Measurements from ENCODE around the gene FCER2. TPM values are rescaled to one million over a fixed set of nuclear protein-coding genes. Genes with fewer than 3 reads are reported as not detected.

The FCER2 gene
- total RNA-seq, 1 donor from 2014 or later, result not detected

DNA sequence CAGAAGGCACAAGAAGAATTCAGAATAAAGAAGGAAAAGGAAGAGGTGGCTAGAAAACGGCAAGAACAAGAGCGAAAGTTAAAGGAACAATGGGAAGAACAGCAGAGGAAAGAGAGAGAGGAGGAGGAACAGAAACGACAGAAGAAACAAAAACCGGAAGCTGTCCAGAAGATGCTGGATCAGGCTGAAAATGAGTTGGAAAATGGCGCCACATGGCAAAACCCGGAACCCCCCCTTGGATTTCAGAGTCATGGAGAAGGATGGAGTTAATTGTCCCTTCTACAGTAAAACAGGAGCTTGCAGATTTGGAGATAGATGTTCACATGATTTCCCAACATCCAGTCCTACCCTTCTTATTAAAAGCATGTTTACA, 38.7 kb upstream of the FCER2 start:
- H3K27ac Mint-ChIP-seq, result no peak overlapping the region
- TF ChIP-seq, protein P1, sequence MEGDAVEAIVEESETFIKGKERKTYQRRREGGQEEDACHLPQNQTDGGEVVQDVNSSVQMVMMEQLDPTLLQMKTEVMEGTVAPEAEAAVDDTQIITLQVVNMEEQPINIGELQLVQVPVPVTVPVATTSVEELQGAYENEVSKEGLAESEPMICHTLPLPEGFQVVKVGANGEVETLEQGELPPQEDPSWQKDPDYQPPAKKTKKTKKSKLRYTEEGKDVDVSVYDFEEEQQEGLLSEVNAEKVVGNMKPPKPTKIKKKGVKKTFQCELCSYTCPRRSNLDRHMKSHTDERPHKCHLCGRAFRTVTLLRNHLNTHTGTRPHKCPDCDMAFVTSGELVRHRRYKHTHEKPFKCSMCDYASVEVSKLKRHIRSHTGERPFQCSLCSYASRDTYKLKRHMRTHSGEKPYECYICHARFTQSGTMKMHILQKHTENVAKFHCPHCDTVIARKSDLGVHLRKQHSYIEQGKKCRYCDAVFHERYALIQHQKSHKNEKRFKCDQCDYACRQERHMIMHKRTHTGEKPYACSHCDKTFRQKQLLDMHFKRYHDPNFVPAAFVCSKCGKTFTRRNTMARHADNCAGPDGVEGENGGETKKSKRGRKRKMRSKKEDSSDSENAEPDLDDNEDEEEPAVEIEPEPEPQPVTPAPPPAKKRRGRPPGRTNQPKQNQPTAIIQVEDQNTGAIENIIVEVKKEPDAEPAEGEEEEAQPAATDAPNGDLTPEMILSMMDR (IDR thresholded peaks at IDR 0.05; ENCODE audit: unreplicated experiment), result no peak
- no peak for DNase-seq (ENCODE audit: low spot score in 2 of 2, unreplicated experiment in 2 of 2)
- H3K9me3 Mint-ChIP-seq, result no peaks in the 10 kb centered on the region
- no peaks in the 10 kb centered on the region for H3K36me3 Mint-ChIP-seq
- H3K4me1 Mint-ChIP-seq, result no peaks in the 10 kb centered on the region
- no peak overlapping the region for H3K4me3 Mint-ChIP-seq
- H3K27me3 Mint-ChIP-seq (ENCODE audit: low read depth), result peaks cover 83% of the 10 kb centered on the region

DNA sequence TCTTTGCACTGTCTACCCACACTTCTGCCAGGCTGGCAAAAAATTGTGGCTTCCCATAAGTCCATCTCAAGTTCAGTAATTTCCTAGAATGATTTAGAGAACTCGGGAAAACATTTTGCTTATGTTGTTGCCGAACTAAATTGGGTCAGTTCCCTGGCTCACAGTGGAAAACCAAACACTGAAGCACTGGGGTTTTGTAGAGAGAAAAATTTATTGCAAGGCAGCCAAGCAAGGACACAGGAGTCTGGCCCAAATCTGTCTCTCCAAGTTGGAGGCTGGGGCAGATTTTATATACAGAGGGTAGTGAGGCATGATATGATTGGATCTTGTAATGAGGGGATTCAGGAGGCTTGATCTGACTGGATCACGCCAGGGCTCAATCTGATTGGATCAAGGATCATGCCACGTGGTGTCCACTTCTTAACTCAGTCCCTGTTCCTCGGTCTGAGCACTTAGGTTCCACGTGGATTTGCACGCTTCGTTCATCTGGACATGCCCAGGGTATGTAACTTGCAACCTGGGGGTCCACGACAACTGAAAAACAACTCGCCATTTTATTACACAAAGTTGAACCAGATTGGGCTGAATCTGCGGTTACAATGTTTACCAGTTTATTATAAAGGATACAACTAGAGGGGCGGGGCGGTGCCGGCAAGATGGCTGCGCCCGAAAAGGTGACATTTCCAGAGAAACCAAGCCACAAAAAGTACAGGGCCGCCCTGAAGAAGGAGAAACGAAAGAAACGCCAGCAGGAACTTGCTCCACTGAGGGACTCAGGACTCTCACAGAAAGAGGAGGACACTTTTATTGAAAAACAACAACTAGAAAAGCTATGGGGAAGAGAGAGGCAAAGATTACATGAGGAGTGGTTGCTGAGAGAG, 38.1 kb upstream of the FCER2 start:
- H3K27me3 Mint-ChIP-seq (ENCODE audit: low read depth), result peaks cover 85% of the 10 kb centered on the region
- no peaks in the 10 kb centered on the region for H3K9me3 Mint-ChIP-seq
- no peak for DNase-seq (ENCODE audit: low spot score in 2 of 2, unreplicated experiment in 2 of 2)
- H3K36me3 Mint-ChIP-seq, result no peaks in the 10 kb centered on the region
- H3K4me1 Mint-ChIP-seq, result no peaks in the 10 kb centered on the region
- TF ChIP-seq, protein P1 (IDR thresholded peaks at IDR 0.05; ENCODE audit: unreplicated experiment), result no peak
- no peak overlapping the region for H3K4me3 Mint-ChIP-seq
- H3K27ac Mint-ChIP-seq, result no peak overlapping the region

DNA sequence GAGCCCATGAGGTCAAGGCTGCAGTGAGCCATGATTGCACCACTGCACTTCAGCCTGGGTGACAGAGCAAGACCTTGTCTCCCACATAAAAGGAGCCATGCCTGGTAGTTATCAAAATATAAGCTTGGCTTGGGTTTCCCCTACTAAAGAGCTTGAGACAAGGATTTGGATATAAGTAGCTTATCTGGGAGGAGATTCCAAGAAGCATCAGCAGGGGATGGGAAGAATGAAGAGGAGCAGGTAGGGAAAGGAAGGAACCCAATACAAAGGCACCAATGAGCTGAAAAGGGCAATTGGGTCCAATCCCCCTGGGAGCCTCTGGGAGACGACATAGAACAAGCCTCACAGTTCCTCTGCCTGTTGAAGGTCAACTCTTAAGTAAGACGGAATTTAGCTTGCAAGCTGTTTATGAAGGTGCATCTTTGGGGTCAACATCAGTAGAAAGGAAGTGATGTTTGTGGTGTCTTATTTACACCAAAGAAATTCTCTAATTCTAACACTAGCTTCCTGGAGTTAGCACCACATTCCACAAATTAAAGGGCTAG, 37.4 kb upstream of the FCER2 start:
- H3K4me1 Mint-ChIP-seq, result no peaks in the 10 kb centered on the region
- no peak overlapping the region for H3K27ac Mint-ChIP-seq
- H3K9me3 Mint-ChIP-seq, result no peaks in the 10 kb centered on the region
- no peak for DNase-seq (ENCODE audit: low spot score in 2 of 2, unreplicated experiment in 2 of 2)
- H3K27me3 Mint-ChIP-seq (ENCODE audit: low read depth), result peaks cover 84% of the 10 kb centered on the region
- TF ChIP-seq, protein P1 (IDR thresholded peaks at IDR 0.05; ENCODE audit: unreplicated experiment), result no peak
- H3K36me3 Mint-ChIP-seq, result no peaks in the 10 kb centered on the region
- no peak overlapping the region for H3K4me3 Mint-ChIP-seq

DNA sequence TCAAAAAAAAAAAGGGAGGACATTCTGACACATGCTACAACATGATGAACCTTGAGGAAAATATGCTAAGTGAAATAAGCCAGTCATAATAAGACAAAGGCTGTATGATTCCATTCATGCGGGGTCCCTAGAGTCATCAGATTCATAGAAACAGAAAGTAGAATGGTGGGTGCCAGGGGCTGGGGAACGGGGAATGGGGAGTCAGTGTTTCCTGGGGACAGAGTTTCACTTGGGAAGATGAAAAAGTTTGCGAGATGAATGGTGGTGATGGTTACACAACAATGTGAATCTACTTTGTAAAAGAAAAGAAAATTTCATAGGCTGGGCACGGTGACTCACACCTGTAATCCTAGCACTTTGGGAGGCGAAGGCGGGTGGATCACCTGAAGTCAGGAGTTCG, 36.1 kb upstream of the FCER2 start:
- Mint-ChIP-seq H3K27ac (no peak overlapping the region), H3K36me3 (no peaks in the 10 kb centered on the region), H3K27me3 (ENCODE audit: low read depth) (peaks cover 80% of the 10 kb centered on the region), H3K4me1 (no peaks in the 10 kb centered on the region), H3K4me3 (no peak overlapping the region), H3K9me3 (no peaks in the 10 kb centered on the region)
- TF ChIP-seq, protein P1 (IDR thresholded peaks at IDR 0.05; ENCODE audit: unreplicated experiment), result no peak
- no peak for DNase-seq (ENCODE audit: low spot score in 2 of 2, unreplicated experiment in 2 of 2)

DNA sequence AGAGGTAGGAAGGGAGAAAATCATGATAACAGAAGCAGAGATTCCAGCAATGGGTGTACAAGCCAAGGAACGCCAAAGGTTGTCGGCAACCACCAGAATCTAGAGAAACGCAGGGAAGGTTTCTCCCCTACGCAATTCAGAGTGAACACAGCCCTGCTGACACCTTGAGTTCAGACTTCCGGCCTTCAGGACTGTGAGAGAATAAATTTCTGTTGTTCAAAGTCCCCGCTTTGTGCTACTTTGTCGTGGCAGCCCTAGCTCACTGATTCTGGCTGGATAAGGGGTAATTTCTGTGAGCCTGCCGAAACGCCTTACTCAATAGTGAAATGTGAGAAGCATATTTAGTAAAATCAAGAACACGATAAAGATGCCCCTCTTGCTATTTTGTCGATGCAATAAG, 35.3 kb upstream of the FCER2 start:
- no peak overlapping the region for H3K4me3 Mint-ChIP-seq
- H3K36me3 Mint-ChIP-seq, result no peaks in the 10 kb centered on the region
- no peaks in the 10 kb centered on the region for H3K9me3 Mint-ChIP-seq
- H3K4me1 Mint-ChIP-seq, result no peaks in the 10 kb centered on the region
- no peak for DNase-seq (ENCODE audit: low spot score in 2 of 2, unreplicated experiment in 2 of 2)
- no peak overlapping the region for H3K27ac Mint-ChIP-seq
- H3K27me3 Mint-ChIP-seq (ENCODE audit: low read depth), result peaks cover 81% of the 10 kb centered on the region
- TF ChIP-seq, protein P1 (IDR thresholded peaks at IDR 0.05; ENCODE audit: unreplicated experiment), result no peak
